Fibroblast of lung (primary cell): Measurements from ENCODE around the gene SALL1. TPM values are rescaled to one million over a fixed set of nuclear protein-coding genes. Genes with fewer than 3 reads are reported as not detected.

Source experiments
- DNase-seq, 2 donors: peaks; one replicate each; pipeline versions ENCODE4 v3.0.0 to v3.0.0-alpha.2; 2010; ENCODE audit warnings: low read depth in 2 of 2
- H2AFZ ChIP-seq: 2 replicates; pipeline ENCODE4 v1.5.1; 2012; ENCODE audit warnings: low read length, control low read depth, inconsistent platforms
- H3K27ac ChIP-seq: 2 replicates; pipeline ENCODE4 v1.5.1; 2011; ENCODE audit warnings: low read length, control low read depth; ENCODE audit not compliant: insufficient read depth
- H3K27me3 ChIP-seq: 2 replicates; pipeline ENCODE4 v1.5.1; 2011; ENCODE audit warnings: mild to moderate bottlenecking, low read length; ENCODE audit not compliant: control insufficient read depth, insufficient read depth
- H3K36me3 ChIP-seq: 2 replicates; pipeline ENCODE4 v1.5.1; 2011; ENCODE audit warnings: low read length; ENCODE audit not compliant: control insufficient read depth, insufficient read depth
- H3K4me1 ChIP-seq: 2 replicates; pipeline ENCODE4 v1.5.1; 2011; ENCODE audit warnings: low read length; ENCODE audit not compliant: control insufficient read depth, insufficient read depth; ENCODE audit errors: extremely low read depth
- H3K4me2 ChIP-seq: 2 replicates; pipeline ENCODE4 v1.5.1; 2011; ENCODE audit warnings: low read length, control low read depth; ENCODE audit not compliant: insufficient read depth; ENCODE audit errors: extremely low read depth
- H3K4me3 ChIP-seq, 4 experiments: fragments of 200-600 bp in 1 of 4; sonication (generic) in 1 of 4; replicated peaks in 1 of 4; 2 replicates each; pipeline ENCODE4 v1.5.1; 2011 to 2016; ENCODE audit warnings: low read length in 4 of 4, low read depth in 3 of 4, mild to moderate bottlenecking in 3 of 4, control low read depth in 2 of 4, inconsistent platforms in 1 of 4, mixed read lengths in 1 of 4; ENCODE audit not compliant: insufficient read depth in 1 of 4; ENCODE audit errors: control extremely low read depth in 1 of 4
- H3K79me2 ChIP-seq: 2 replicates; pipeline ENCODE4 v1.5.1; 2012; ENCODE audit warnings: mild to moderate bottlenecking, low read length, inconsistent platforms; ENCODE audit not compliant: control insufficient read depth, insufficient read depth
- H3K9ac ChIP-seq: 2 replicates; pipeline ENCODE4 v1.5.1; 2011; ENCODE audit warnings: mild to moderate bottlenecking, low read length, control low read depth; ENCODE audit not compliant: insufficient read depth
- H3K9me3 ChIP-seq: 2 replicates; pipeline ENCODE4 v1.5.1; 2012; ENCODE audit warnings: low read depth, low read length; ENCODE audit not compliant: control insufficient read depth, insufficient read depth
- H4K20me1 ChIP-seq: 2 replicates; pipeline ENCODE4 v1.5.1; 2011; ENCODE audit warnings: low read length; ENCODE audit not compliant: control insufficient read depth, insufficient read depth; ENCODE audit errors: extremely low read depth
- CTCF ChIP-seq, 2 donors: IDR thresholded peaks in 1 of 2; conservative IDR thresholded peaks in 1 of 2; 1 replicate in 1 of 2; 2 replicates in 1 of 2; pipeline ENCODE4 v1.5.1; 2011 to 2012; ENCODE audit warnings: low read length in 2 of 2, control low read depth in 1 of 2, inconsistent platforms in 1 of 2, low read depth in 1 of 2, mild to moderate bottlenecking in 1 of 2
- EZH2 ChIP-seq: IDR thresholded peaks from 2 replicates; pipeline ENCODE4 v1.5.1; 2012; ENCODE audit warnings: low read length, control low read depth, mild to moderate bottlenecking; ENCODE audit errors: missing control alignments
- polyA plus RNA-seq, 2 donors: library from polyadenylated mRNA; depleted of rRNA in 1 of 2; stranded (reverse) in 1 of 2; unstranded in 1 of 2; fragments of >200 nt; gene quantifications; 2 replicates each; pipeline ENCODE4 v1.2.1, GENCODE V29; 2011 to 2012; ENCODE audit warnings: missing spikeins in 1 of 2
- total RNA-seq: library from RNA; depleted of rRNA; stranded (reverse); fragments of >200 nt; gene quantifications from 2 replicates; pipeline ENCODE4 v1.2.1, GENCODE V29; 2014

Gene SALL1
- total and polyA plus RNA-seq, 2 donors (not counting 1 experiment from before 2014, with no cell fraction given), result 0.10 to 0.17 TPM

GRCh38 chr16:51154271-51155171, 3.5 kb upstream of the SALL1 start:
- no peaks in the 10 kb centered on the region for H4K20me1 ChIP-seq
- DNase-seq, result peak in 1 of 2 donors; percentile 57
- H3K27me3 ChIP-seq, result peaks cover 44% of the 10 kb centered on the region
- no peaks in the 10 kb centered on the region for H3K79me2 ChIP-seq
- TF ChIP-seq CTCF (conservative IDR thresholded peaks at IDR 0.05 in 1 of 2, IDR thresholded peaks at IDR 0.05 in 1 of 2; ENCODE audit: low read depth in 1 of 2, low read length in 2 of 2) (no peak), EZH2 (no peak)
- no peaks in the 10 kb centered on the region for H3K4me1 ChIP-seq
- H3K9me3 ChIP-seq, result no peaks in the 10 kb centered on the region
- H2AFZ ChIP-seq, result no peak overlapping the region
- H3K4me2 ChIP-seq, result peak overlapping the region; percentile 64
- no peak overlapping the region for H3K9ac ChIP-seq
- peak overlapping the region in 2 of 4 experiments; percentile 14 to 22 for H3K4me3 ChIP-seq
- H3K36me3 ChIP-seq, result no peaks in the 10 kb centered on the region
- no peak overlapping the region for H3K27ac ChIP-seq

- Histone ChIP-seq H3K27me3 (peaks cover 51% of the 10 kb centered on the region), H3K4me1 (no peaks in the 10 kb centered on the region), H3K36me3 (no peaks in the 10 kb centered on the region), H2AFZ (no peak overlapping the region), H4K20me1 (no peaks in the 10 kb centered on the region), H3K9ac (no peak overlapping the region), H3K4me3 (no peak overlapping the region), H3K9me3 (no peaks in the 10 kb centered on the region), H3K4me2 (no peak overlapping the region), H3K79me2 (no peaks in the 10 kb centered on the region), H3K27ac (no peak overlapping the region)
- TF ChIP-seq CTCF (conservative IDR thresholded peaks at IDR 0.05 in 1 of 2, IDR thresholded peaks at IDR 0.05 in 1 of 2; ENCODE audit: low read depth in 1 of 2, low read length in 2 of 2) (no peak), EZH2 (no peak)
- peak in 1 of 2 donors; percentile 52 for DNase-seq
These were observed 2.5 kb upstream of the SALL1 start for GRCh38 chr16:51153577-51154031.

GRCh38 chr16:51152691-51153576, 1.9 kb upstream of the SALL1 start:
- TF ChIP-seq CTCF (conservative IDR thresholded peaks at IDR 0.05 in 1 of 2, IDR thresholded peaks at IDR 0.05 in 1 of 2; ENCODE audit: low read depth in 1 of 2, low read length in 2 of 2) (no peak), EZH2 (peak; percentile 88)
- Histone ChIP-seq H3K9ac (no peak overlapping the region), H3K4me3 (peak overlapping the region in 2 of 4 experiments; percentile 3 to 51), H3K27ac (no peak overlapping the region), H3K27me3 (peaks cover 51% of the 10 kb centered on the region), H4K20me1 (no peaks in the 10 kb centered on the region), H3K4me2 (peak overlapping the region; percentile 15), H3K4me1 (no peaks in the 10 kb centered on the region), H3K9me3 (no peaks in the 10 kb centered on the region), H3K36me3 (no peaks in the 10 kb centered on the region), H2AFZ (no peak overlapping the region), H3K79me2 (no peaks in the 10 kb centered on the region)
- peak in 1 of 2 donors; percentile 10 for DNase-seq
